ENCODE measurements around the gene GABRG2.

The GABRG2 gene

DNA sequence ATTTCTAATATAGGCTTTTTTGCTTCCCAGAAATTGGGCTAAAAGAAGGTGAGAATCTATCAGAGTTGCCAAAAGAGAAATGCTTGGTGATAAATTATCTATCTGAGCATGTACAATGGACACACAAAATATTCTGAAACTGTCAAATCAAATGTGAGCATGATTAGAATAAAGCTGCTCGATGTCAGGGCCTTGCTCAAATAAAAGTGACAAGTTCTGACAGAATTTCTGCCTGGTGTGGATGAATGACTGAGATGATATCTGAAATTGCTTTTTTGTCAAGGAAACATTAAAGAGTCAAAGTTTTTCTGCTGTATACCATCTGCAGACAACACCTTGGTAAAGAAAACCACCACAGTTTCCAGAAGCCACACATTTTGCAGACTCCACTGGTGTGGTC lies 128.8 kb downstream of the GABRG2 start:
- DNase-seq: no peak

DNA sequence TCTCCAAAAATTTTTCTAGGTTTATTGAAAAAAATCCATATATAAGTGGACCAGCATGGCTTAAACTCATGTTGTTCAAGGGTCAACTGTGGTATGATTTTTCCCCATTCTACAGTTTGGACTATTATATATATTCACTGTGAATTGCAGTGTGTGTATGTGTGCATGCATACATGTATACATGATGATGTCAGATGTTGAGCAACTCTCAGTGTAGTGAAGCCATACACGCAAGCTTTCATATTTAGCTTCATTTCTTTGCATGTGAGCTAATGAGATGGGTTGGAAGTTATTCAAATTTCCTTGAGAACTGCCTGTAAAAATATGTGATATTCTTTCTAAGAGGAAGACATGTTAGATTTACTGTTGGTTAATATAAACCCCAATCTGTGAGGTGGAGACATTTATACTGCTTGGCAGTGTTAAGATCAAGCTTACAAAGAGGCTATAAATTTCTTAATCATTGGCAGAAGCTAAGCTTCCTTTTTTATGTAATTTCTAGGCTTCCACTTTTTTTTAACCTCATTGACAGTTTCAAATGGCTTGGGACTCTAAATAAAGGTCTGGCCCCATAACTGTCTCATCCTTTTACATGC lies 134.8 kb downstream of the GABRG2 start:
- no peak for DNase-seq

Data from activated CD8-positive, alpha-beta memory T cell treated with anti-CD3 and anti-CD28 coated beads, Interleukin-2, amount 50 U/mL, for 4 hours (primary cell).